ENCODE measurements around the gene PUM1.

Gene PUM1

GRCh38 chr1:31011719-31012118 lies 53.8 kb downstream of the PUM1 start:
- no peak overlapping the region for H3K27ac ChIP-seq
- TF ChIP-seq ZFX (IDR thresholded peaks at IDR 0.05) (no peak), CTCF (conservative IDR thresholded peaks at IDR 0.05) (no peak)

GRCh38 chr1:31010086-31010989 lies 55.2 kb downstream of the PUM1 start:
- TF ChIP-seq CTCF (conservative IDR thresholded peaks at IDR 0.05) (no peak), ZFX (IDR thresholded peaks at IDR 0.05) (no peak)
- no peak overlapping the region for H3K27ac ChIP-seq

GRCh38 chr1:31007462-31007991 lies 58.0 kb downstream of the PUM1 start:
- H3K27ac ChIP-seq, result no peak overlapping the region
- no peak for TF ChIP-seq CTCF (conservative IDR thresholded peaks at IDR 0.05)

DNA sequence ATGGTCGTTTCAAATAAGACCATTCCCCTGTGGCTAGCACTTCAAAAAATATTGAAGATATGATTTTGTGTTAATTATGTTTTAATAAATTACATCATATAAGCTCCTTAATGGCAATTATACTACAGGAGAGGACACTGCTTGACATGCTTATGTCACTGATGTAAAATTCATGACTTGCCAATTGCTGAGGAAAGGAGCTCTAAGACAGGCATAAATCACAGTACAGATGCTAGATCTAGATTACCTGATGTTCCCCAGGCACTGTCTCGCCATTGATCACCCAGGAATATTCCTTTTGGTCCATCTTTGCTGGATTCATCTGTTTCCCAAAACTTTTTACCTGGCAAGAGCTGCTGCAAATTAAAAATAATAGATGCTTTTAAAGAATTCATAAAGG lies 58.8 kb downstream of the PUM1 start:
- H3K27ac ChIP-seq, result no peak overlapping the region
- TF ChIP-seq ZFX (IDR thresholded peaks at IDR 0.05) (no peak), CTCF (conservative IDR thresholded peaks at IDR 0.05) (no peak)

DNA sequence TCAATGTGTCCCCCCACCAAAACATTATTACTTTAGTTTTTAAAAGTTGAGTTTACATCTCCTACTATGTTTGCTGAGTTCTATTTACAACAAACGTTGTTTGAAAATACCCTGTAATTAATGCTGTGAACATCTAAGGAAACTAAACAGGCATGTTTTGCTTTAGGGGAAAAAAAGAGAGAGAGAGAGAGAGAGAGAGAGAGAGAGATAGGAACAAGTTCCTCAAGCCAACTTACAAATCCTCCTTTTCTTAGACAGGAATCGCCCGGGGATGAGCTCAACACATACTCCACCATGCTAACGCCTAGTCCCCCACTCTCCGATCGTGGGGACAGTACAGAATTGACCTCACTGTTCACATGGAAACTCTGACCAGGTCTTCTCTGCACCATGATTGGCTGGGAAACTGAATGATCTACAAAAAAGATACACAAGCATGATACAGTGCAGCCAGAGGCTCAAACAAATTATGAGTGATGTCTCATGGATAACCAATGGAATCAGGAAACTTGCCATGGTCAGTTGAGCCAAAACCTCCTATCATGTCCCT lies 59.8 kb downstream of the PUM1 start:
- H3K27ac ChIP-seq, result no peak overlapping the region
- TF ChIP-seq CTCF (conservative IDR thresholded peaks at IDR 0.05), result no peak
- no peak for TF ChIP-seq ZFX (IDR thresholded peaks at IDR 0.05)

GRCh38 chr1:31005198-31005597 lies 60.3 kb downstream of the PUM1 start:
- TF ChIP-seq CTCF (conservative IDR thresholded peaks at IDR 0.05) (no peak), ZFX (IDR thresholded peaks at IDR 0.05) (no peak)
- no peak overlapping the region for H3K27ac ChIP-seq

- TF ChIP-seq CTCF (conservative IDR thresholded peaks at IDR 0.05) (no peak), ZFX (IDR thresholded peaks at IDR 0.05) (no peak)
- H3K27ac ChIP-seq, result no peak overlapping the region
These were observed 61.3 kb downstream of the PUM1 start for GRCh38 chr1:31004231-31004621.
